Peyer's patch (tissue), 4 donors: ENCODE results near the gene VAV2.

Source experiments
- POLR2A ChIP-seq, 2 donors: fragments of 450-650 bp; IDR thresholded peaks; one replicate each; pipeline ENCODE4 v1.5.1; 2017; ENCODE audit warnings: antibody characterized with exemption in 2 of 2, mild to moderate bottlenecking in 2 of 2, moderate library complexity in 2 of 2
- TF ChIP-seq, protein P1 (sequence below), 6 experiments: fragments of 450-650 bp in 4 of 6; fragments of 200-600 bp in 2 of 6; sonication (generic) in 1 of 6; IDR thresholded peaks; one replicate each; pipeline ENCODE4 v1.5.1; 2017 to 2019; ENCODE audit warnings: antibody characterized with exemption in 6 of 6, mild to moderate bottlenecking in 3 of 6, moderate library complexity in 1 of 6

DNA sequence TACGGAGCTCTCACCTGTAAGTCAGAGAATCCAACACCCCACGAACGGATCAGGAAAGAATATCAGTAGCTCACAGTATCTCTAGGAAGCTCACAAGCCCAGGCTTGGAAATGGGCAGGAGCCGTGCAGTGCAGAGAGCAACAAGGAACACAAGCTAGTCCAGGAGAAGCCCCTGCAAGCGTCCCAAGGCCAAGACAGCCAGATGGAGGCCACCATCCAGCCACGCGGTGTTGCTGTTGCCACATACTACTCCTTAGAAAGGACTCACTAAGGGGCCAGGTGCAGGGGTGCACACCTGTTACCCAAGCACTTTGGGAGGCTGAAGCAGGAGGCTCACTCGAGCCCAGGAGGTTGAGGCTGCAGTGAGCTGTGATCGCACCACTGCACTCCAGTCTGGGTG is 15.4 kb upstream of the VAV2 start:
- no peak for TF ChIP-seq POLR2A (IDR thresholded peaks at IDR 0.05)
- TF ChIP-seq, protein P1, sequence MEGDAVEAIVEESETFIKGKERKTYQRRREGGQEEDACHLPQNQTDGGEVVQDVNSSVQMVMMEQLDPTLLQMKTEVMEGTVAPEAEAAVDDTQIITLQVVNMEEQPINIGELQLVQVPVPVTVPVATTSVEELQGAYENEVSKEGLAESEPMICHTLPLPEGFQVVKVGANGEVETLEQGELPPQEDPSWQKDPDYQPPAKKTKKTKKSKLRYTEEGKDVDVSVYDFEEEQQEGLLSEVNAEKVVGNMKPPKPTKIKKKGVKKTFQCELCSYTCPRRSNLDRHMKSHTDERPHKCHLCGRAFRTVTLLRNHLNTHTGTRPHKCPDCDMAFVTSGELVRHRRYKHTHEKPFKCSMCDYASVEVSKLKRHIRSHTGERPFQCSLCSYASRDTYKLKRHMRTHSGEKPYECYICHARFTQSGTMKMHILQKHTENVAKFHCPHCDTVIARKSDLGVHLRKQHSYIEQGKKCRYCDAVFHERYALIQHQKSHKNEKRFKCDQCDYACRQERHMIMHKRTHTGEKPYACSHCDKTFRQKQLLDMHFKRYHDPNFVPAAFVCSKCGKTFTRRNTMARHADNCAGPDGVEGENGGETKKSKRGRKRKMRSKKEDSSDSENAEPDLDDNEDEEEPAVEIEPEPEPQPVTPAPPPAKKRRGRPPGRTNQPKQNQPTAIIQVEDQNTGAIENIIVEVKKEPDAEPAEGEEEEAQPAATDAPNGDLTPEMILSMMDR (IDR thresholded peaks at IDR 0.05): no peak
